ENCODE results near the gene SLC49A4.
"Not testable (repeated sequence)": the region's sequence is repeated elsewhere in the genome, so short reads cannot be mapped to it uniquely, and the experiment has no call there.

Gene SLC49A4, protein sequence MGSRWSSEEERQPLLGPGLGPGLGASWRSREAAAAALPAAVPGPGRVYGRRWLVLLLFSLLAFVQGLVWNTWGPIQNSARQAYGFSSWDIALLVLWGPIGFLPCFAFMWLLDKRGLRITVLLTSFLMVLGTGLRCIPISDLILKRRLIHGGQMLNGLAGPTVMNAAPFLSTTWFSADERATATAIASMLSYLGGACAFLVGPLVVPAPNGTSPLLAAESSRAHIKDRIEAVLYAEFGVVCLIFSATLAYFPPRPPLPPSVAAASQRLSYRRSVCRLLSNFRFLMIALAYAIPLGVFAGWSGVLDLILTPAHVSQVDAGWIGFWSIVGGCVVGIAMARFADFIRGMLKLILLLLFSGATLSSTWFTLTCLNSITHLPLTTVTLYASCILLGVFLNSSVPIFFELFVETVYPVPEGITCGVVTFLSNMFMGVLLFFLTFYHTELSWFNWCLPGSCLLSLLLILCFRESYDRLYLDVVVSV

DNA sequence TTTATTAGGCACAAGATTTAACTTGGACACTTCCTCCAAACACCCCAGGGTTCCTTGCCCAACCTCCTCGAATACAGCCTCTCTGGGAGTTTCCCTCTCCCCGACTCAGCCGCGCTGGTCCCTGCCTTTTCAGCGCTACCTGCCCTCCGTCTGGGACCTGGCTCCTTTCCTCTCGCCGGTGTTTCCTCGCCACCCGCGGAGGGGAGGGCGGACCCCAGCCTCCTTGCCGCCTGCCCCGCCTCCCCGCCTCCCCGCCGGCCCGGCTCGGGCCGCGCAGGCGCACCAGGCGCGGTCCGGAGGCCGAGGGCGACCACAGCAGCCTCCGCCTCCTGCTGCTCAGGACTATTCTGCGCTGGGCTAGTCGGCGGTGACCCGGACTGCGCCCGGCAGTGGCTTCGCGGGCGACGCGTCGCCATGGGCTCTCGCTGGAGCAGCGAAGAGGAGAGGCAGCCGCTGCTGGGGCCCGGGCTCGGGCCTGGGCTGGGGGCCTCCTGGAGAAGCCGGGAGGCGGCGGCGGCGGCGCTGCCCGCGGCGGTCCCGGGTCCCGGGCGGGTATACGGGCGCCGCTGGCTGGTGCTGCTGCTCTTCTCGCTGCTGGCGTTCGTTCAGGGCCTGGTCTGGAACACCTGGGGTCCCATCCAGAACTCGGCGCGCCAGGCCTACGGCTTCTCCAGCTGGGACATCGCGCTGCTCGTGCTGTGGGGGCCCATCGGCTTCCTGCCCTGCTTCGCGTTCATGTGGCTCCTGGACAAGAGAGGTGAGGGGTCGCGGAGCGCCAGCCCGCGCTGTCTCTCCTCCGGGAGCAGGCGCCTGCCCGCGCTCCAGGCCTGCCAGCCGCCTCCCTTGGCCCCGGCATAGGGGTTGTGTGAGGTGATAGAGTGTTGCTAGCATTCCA, at the start of gene SLC49A4:
Gene SLC49A4, plus strand, starts transcription at position 291 of the 895 bp plus-strand sequence. Its CDS starts 124 bp downstream, at position 415.
- peak; percentile 73 for DNase-seq (ENCODE audit: low read depth)
- TF ChIP-seq, protein P1, sequence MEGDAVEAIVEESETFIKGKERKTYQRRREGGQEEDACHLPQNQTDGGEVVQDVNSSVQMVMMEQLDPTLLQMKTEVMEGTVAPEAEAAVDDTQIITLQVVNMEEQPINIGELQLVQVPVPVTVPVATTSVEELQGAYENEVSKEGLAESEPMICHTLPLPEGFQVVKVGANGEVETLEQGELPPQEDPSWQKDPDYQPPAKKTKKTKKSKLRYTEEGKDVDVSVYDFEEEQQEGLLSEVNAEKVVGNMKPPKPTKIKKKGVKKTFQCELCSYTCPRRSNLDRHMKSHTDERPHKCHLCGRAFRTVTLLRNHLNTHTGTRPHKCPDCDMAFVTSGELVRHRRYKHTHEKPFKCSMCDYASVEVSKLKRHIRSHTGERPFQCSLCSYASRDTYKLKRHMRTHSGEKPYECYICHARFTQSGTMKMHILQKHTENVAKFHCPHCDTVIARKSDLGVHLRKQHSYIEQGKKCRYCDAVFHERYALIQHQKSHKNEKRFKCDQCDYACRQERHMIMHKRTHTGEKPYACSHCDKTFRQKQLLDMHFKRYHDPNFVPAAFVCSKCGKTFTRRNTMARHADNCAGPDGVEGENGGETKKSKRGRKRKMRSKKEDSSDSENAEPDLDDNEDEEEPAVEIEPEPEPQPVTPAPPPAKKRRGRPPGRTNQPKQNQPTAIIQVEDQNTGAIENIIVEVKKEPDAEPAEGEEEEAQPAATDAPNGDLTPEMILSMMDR (IDR thresholded peaks at IDR 0.05; ENCODE audit: low read length, missing control alignments) = no peak
- peak within 1 kb of the TSS; percentile 83 for H3K4me3 ChIP-seq (replicated peaks; ENCODE audit: low read depth, low read length)

DNA sequence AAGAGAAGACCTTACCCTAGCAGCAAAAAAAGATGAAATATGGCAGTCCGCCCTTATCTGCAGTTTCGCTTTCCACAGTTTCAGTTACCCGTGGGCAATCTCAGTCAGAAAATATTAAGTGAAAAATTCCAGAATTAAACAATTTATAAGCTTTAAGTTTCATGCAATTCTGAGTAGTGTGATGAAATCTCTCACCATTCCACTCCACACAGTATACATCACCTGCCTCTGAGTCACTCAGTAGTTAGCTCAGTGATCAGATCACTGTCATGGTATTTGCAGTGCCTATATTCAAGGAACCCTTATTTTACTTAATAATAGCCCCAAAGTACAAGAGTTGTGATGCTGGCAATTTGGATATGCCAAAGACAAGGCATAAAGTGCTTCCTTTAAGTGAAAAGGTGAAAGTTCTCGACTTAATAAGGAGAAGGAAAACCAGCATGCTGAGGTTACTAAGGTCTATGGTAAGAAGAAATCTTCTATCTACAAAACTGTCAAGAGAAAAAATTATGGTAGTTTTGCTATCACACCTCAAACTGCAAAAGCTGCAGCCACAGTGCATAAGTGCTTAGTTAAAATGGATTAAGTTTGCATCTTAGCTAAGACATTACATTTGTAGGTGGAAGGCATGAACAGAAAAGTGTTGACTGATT, 49.4 kb upstream of the SLC49A4 start:
- H3K4me3 ChIP-seq (replicated peaks; ENCODE audit: low read depth, low read length) = no peak overlapping the region
- DNase-seq (ENCODE audit: low read depth) = peak; percentile 69
- TF ChIP-seq, protein P1 (IDR thresholded peaks at IDR 0.05; ENCODE audit: low read length, missing control alignments) = no peak

DNA sequence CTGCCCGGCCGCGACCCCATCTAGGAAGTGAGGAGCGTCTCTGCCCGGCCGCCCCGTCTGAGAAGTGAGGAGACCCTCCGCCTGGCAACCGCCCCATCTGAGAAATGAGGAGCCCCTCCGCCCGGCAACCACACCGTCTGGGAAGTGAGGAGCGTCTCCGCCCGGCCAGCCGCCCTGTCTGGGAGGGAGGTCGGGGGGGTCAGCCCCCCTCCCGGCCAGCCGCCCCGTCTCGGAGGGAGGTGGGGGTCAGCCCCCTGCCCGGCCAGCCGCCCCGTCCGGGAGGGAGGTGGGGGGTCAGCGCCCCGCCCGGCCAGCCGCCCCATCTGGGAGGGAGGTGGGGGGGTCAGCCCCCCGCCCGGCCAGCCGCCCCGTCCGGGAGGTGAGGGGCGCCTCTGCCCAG, 47.6 kb upstream of the SLC49A4 start:
- not testable (repeated sequence) for DNase-seq (ENCODE audit: low read depth); H3K4me3 ChIP-seq (replicated peaks; ENCODE audit: low read depth, low read length)

DNA sequence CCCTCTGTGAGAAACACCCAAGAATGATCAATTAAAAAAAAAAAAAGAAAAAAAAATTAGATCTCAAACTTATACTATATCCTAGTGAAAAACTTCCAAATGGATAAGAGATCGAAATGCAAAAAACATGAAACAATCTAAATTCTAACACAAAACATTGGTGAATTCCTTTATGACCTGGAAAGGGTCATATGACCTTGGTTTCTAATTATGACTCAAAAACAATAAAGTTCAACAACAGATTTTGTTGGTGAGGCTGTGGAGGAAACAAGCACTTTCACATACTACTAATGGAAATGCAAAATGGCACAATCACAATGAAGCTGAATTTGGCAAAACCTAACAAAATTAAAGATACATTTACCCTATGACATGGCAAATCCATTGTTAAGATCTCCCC, 46.5 kb upstream of the SLC49A4 start:
- DNase-seq (ENCODE audit: low read depth) = no peak
- no peak overlapping the region for H3K4me3 ChIP-seq (replicated peaks; ENCODE audit: low read depth, low read length)
- TF ChIP-seq, protein P1 (IDR thresholded peaks at IDR 0.05; ENCODE audit: low read length, missing control alignments) = no peak

DNA sequence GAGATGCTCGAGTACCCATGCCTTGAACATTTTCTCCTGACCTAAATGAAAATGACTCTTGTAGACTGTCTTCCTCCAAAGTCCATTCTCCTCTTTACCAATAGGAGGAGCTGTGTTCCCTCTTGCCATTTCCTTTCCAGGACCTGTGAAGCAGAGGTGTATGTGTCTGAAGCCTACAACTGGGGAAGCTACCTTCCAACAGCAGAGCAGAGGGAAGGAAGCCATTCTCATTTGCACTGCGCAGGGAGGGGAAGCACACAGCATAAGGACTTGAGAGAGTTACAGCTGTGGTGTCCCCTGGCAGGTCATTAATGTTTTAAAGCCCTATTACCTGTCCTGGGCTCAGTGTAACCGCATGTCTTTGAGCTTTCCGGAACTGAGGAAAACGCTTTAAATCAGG, 39.9 kb upstream of the SLC49A4 start:
- peak; percentile 67 for DNase-seq (ENCODE audit: low read depth)
- no peak overlapping the region for H3K4me3 ChIP-seq (replicated peaks; ENCODE audit: low read depth, low read length)
- TF ChIP-seq, protein P1 (IDR thresholded peaks at IDR 0.05; ENCODE audit: low read length, missing control alignments) = peak; percentile 93

DNA sequence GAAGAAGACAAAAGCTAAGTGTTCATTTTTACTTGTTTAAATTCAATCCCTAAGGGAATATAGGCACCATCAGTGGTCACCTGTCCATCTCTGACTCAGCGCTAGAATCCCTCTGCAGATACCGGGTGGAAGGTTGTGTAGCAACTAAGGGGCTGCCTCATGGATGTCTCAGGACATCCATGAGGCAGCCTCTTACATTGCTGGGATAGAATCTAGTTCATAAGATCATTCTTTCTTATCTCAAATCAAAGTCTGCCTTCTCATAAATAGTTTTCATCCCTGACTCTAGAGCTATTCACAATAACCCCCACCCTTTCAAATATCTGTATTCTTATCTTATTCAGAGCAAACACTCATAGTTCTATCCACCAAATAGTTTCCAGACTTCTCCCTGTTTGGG, 39.4 kb upstream of the SLC49A4 start:
- no peak overlapping the region for H3K4me3 ChIP-seq (replicated peaks; ENCODE audit: low read depth, low read length)
- TF ChIP-seq, protein P1 (IDR thresholded peaks at IDR 0.05; ENCODE audit: low read length, missing control alignments) = no peak
- no peak for DNase-seq (ENCODE audit: low read depth)

Measured in fibroblast of pulmonary artery (primary cell).